ENCODE results near the gene PKN1.
A peak's percentile ranks its signal among the peaks of the same experiment; 100 is the strongest.

The PKN1 gene

GRCh38 chr19:14432791-14433553 lies at the start of gene PKN1:
Gene PKN1 (plus strand): TSS chr19:14433306. CDS start chr19:14433522, 216 bp downstream.
- peak within 1 kb of the TSS; percentile 88 for H3K27ac ChIP-seq
- peak; percentile 86 for TF ChIP-seq ZFX (IDR thresholded peaks at IDR 0.05)
- TF ChIP-seq, protein P1, sequence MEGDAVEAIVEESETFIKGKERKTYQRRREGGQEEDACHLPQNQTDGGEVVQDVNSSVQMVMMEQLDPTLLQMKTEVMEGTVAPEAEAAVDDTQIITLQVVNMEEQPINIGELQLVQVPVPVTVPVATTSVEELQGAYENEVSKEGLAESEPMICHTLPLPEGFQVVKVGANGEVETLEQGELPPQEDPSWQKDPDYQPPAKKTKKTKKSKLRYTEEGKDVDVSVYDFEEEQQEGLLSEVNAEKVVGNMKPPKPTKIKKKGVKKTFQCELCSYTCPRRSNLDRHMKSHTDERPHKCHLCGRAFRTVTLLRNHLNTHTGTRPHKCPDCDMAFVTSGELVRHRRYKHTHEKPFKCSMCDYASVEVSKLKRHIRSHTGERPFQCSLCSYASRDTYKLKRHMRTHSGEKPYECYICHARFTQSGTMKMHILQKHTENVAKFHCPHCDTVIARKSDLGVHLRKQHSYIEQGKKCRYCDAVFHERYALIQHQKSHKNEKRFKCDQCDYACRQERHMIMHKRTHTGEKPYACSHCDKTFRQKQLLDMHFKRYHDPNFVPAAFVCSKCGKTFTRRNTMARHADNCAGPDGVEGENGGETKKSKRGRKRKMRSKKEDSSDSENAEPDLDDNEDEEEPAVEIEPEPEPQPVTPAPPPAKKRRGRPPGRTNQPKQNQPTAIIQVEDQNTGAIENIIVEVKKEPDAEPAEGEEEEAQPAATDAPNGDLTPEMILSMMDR (conservative IDR thresholded peaks at IDR 0.05): no peak

- TF ChIP-seq, protein P1 (conservative IDR thresholded peaks at IDR 0.05): no peak
- TF ChIP-seq ZFX (IDR thresholded peaks at IDR 0.05): no peak
- no peak overlapping the region for H3K27ac ChIP-seq
Measured at GRCh38 chr19:14383661-14384555, 49.2 kb upstream of the PKN1 start.

GRCh38 chr19:14385492-14385891 lies 47.6 kb upstream of the PKN1 start:
- no peak for TF ChIP-seq ZFX (IDR thresholded peaks at IDR 0.05)
- TF ChIP-seq, protein P1 (conservative IDR thresholded peaks at IDR 0.05): no peak
- H3K27ac ChIP-seq: no peak overlapping the region

GRCh38 chr19:14390548-14390947 lies 42.6 kb upstream of the PKN1 start:
- no peak overlapping the region for H3K27ac ChIP-seq
- no peak for TF ChIP-seq ZFX (IDR thresholded peaks at IDR 0.05)
- TF ChIP-seq, protein P1 (conservative IDR thresholded peaks at IDR 0.05): no peak

- TF ChIP-seq, protein P1 (conservative IDR thresholded peaks at IDR 0.05): no peak
- no peak for TF ChIP-seq ZFX (IDR thresholded peaks at IDR 0.05)
- no peak overlapping the region for H3K27ac ChIP-seq
Measured at GRCh38 chr19:14391156-14391821, 41.8 kb upstream of the PKN1 start.

- H3K27ac ChIP-seq: no peak overlapping the region
- TF ChIP-seq, protein P1 (conservative IDR thresholded peaks at IDR 0.05): no peak
- TF ChIP-seq ZFX (IDR thresholded peaks at IDR 0.05): no peak
Measured at GRCh38 chr19:14393329-14393728, 39.8 kb upstream of the PKN1 start.

Data from C4-2B (cell line).